ENCODE data around the gene DDX20.
"Not testable (repeated sequence)": the region's sequence is repeated elsewhere in the genome, so short reads cannot be mapped to it uniquely, and the experiment has no call there.

The DDX20 gene

DNA sequence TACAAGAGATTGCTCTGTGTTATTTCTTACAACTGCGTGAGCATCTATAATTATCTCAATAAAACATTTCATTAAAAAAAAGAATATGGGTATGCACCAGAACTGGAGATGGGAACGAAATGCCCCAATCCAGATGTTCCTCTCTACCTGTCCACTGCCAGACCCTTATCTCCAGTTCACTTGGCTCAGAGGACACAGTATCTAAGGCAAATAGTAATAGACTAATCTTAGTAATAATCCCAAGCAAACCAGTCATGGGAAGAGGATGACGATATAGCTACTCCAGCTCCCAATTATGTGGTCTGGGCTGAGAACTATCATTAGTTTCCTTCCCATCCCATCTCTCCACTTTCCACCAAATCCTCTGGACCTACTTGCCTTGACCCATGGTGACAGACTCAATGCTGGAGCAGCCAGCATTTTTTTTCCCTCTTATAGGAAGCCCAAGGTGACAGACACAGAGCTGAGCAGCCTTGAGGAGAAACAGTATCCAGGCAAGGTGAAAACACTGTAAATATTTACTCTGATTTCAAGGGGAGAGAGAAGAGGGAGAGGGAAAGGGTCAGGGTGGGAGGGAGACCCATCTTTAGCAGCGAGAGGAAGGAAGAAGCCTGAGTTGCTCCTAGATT, 28.7 kb downstream of the DDX20 start:
- H3K4me3 Mint-ChIP-seq = no peak overlapping the region
- H3K4me1 Mint-ChIP-seq (ENCODE audit: low read depth) = no peaks in the 10 kb centered on the region

DNA sequence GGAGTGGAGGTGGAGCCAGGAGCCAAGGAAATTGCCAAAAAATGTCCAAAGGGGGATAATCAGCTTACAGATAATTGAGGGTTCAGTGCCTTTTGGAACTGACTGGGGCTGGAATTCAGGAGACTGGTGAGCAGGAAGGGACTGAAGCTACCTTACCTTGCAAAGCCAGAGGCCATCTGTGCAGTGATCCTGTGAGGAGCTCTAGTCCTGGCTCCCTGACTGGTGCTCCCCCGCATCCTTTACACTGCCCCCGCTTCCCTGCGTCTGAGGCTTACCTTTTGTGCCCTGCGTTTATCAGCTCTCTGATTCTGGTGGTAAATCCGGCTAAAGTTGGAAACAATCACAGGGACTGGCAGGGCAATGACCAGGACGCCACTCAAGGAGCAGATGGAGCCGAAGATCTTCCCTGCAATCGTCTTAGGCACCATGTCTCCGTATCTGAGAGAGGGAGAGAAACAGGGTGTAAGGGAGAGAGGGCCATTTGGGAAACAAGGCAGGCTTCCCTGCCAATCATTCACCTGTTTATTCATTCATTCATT, 31.0 kb downstream of the DDX20 start:
- no peaks in the 10 kb centered on the region for H3K27me3 Mint-ChIP-seq
- H3K36me3 Mint-ChIP-seq = peaks cover 5% of the 10 kb centered on the region

More for the DNA sequence above, 28.7 kb downstream of the DDX20 start:
- Mint-ChIP-seq H3K9me3 (ENCODE audit: low read depth) (no peaks in the 10 kb centered on the region), H3K27ac (no peak overlapping the region), H3K36me3 (peaks cover 5% of the 10 kb centered on the region), H3K27me3 (peaks cover 2% of the 10 kb centered on the region)

DNA sequence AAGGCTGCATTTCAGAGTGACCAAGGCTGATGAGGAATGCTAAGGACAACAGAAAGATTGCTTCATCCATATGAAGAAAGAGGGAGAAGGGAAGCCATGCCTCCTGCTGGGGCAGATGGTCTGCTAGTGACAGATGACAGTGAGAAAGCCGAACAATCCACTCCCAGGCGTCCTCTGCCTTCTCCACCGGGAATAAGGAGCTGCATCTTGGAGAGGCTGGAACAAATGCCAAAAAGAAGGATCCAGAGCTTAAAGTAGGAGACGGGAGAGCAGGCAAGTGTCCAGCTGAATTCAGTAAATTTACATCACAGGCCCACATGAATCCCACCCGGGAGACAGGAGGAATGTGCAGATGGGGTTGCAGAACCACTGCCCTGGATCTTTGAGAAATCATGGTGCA, 33.4 kb downstream of the DDX20 start:
- no peaks in the 10 kb centered on the region for H3K4me1 Mint-ChIP-seq (ENCODE audit: low read depth)
- no peaks in the 10 kb centered on the region for H3K36me3 Mint-ChIP-seq
- peaks cover 3% of the 10 kb centered on the region for H3K27me3 Mint-ChIP-seq
- no peak overlapping the region for H3K4me3 Mint-ChIP-seq
- H3K27ac Mint-ChIP-seq = no peak overlapping the region
- H3K9me3 Mint-ChIP-seq (ENCODE audit: low read depth) = no peaks in the 10 kb centered on the region

More for the DNA sequence above, 31.0 kb downstream of the DDX20 start:
- no peak overlapping the region for H3K4me3 Mint-ChIP-seq
- no peak overlapping the region for H3K27ac Mint-ChIP-seq
- H3K9me3 Mint-ChIP-seq (ENCODE audit: low read depth) = no peaks in the 10 kb centered on the region
- no peaks in the 10 kb centered on the region for H3K4me1 Mint-ChIP-seq (ENCODE audit: low read depth)

DNA sequence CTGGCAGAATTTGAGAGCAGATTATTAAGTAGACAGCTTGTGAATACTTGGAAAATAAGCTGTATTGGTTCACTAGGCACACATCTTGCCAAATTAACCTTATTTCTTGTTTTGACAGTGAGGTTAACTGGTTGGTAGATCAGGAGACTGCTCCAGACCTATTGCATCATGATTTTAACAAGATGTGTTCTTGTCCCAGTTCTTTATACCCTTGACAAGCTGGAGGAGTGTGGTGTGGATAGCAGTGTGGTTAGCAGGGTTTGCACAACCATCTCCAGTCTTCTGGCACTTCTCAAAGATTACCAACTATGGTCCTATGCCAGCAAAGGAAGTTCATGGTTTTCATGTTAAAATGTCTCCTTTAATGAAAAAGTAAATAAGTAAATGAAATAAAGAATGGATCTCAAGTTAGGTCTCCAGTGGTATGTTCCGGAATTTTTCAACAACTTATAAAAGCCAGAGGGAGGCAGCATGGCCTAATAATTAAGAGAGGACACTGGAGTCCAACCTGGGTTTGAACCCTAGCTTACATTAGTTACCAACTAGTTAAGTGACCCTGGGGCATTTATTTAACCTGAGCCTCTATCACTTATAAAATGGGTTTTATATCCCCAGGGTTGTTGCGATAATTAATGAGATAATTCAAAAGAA, 34.1 kb downstream of the DDX20 start:
- no peaks in the 10 kb centered on the region for H3K9me3 Mint-ChIP-seq (ENCODE audit: low read depth)
- H3K27ac Mint-ChIP-seq = no peak overlapping the region
- no peak overlapping the region for H3K4me3 Mint-ChIP-seq
- peaks cover 3% of the 10 kb centered on the region for H3K27me3 Mint-ChIP-seq
- H3K36me3 Mint-ChIP-seq = no peaks in the 10 kb centered on the region
- no peaks in the 10 kb centered on the region for H3K4me1 Mint-ChIP-seq (ENCODE audit: low read depth)

DNA sequence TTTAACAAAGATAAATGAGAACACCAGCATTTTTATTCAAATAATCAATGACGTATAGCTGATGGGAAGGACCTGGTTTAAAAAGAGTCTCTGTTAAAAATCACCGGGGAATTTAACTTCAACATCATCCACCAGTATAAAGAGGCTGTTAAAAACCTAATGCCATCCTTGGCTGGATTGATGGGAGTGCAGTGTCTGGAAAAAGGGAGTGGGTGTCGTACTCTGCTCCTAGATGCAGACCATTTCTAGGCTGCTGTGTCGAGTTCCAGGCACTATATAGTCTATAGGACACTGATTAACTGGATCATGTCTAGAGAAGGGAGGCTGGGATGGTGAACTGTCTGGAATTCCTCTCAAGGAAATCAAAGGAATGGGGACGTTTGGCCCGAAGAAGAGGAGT, 36.1 kb downstream of the DDX20 start:
- Mint-ChIP-seq H3K4me3 (no peak overlapping the region), H3K4me1 (ENCODE audit: low read depth) (no peaks in the 10 kb centered on the region), H3K27ac (no peak overlapping the region), H3K36me3 (no peaks in the 10 kb centered on the region), H3K27me3 (peaks cover 3% of the 10 kb centered on the region), H3K9me3 (ENCODE audit: low read depth) (no peaks in the 10 kb centered on the region)

DNA sequence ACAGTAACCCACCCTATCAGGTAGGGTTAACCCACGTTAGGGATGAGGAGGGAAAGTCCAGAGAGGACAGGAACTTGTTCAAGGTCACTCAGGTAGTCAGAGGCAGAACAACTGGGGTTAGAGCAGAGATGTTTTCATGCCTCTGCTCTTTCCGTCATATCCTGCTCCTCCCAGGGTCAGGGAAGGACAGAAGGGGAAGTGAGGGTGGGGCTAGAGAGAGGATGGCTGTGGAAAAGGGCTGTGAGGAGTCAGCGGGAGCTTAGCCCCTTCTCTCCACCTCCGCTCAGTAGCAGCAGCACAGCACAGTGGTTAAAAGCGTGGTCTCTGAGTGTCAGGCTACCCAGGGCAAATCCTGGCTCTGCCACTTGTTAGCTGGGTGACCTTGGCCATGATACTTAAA, 36.5 kb downstream of the DDX20 start:
- peaks cover 3% of the 10 kb centered on the region for H3K27me3 Mint-ChIP-seq
- no peaks in the 10 kb centered on the region for H3K36me3 Mint-ChIP-seq
- no peak overlapping the region for H3K4me3 Mint-ChIP-seq
- no peaks in the 10 kb centered on the region for H3K4me1 Mint-ChIP-seq (ENCODE audit: low read depth)
- no peak overlapping the region for H3K27ac Mint-ChIP-seq
- H3K9me3 Mint-ChIP-seq (ENCODE audit: low read depth) = no peaks in the 10 kb centered on the region

DNA sequence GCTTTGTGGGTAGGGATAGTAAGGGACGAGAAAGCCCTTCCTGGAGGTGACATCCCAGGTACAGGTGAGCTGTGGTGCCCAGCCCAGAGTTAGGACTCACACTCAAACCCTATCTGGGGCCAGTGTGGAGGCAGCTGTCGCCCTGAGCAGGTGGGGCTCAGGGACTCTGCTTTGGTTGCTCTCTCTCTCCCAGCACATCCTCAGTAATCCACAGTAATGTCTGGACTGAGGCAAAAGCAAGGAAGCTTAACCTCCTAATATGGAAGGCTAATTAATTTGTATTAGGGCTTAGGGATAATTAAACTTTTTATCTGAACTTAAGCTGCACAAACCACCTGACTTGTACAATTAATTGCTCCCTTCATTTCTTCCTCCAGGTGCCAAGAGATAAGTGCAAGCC, 38.2 kb downstream of the DDX20 start:
- peaks cover 3% of the 10 kb centered on the region for H3K27me3 Mint-ChIP-seq
- no peak overlapping the region for H3K4me3 Mint-ChIP-seq
- no peaks in the 10 kb centered on the region for H3K9me3 Mint-ChIP-seq (ENCODE audit: low read depth)
- no peaks in the 10 kb centered on the region for H3K4me1 Mint-ChIP-seq (ENCODE audit: low read depth)
- H3K36me3 Mint-ChIP-seq = no peaks in the 10 kb centered on the region
- H3K27ac Mint-ChIP-seq = no peak overlapping the region

DNA sequence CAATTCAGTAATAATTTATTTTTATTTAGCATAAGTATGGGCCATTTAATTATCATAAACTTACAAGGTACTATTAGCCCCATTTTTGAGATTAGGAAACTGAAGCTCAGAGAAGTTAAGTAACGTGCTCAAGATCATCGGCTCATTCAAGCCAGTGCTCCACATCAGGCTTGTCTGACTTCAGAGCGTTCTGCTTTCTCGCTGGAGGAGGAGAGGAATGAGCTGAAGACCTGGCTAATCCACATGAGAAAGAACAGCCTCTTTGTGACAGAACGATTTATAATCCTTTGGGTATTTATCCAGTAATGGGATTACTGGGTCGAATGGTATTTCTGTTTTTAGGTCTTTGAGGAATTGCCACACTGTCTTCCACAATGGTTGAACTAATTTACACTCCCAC, 39.7 kb downstream of the DDX20 start:
- no peaks in the 10 kb centered on the region for H3K4me1 Mint-ChIP-seq (ENCODE audit: low read depth)
- no peak overlapping the region for H3K4me3 Mint-ChIP-seq
- no peak overlapping the region for H3K27ac Mint-ChIP-seq
- no peaks in the 10 kb centered on the region for H3K36me3 Mint-ChIP-seq
- H3K9me3 Mint-ChIP-seq (ENCODE audit: low read depth) = no peaks in the 10 kb centered on the region
- peaks cover 3% of the 10 kb centered on the region for H3K27me3 Mint-ChIP-seq

DNA sequence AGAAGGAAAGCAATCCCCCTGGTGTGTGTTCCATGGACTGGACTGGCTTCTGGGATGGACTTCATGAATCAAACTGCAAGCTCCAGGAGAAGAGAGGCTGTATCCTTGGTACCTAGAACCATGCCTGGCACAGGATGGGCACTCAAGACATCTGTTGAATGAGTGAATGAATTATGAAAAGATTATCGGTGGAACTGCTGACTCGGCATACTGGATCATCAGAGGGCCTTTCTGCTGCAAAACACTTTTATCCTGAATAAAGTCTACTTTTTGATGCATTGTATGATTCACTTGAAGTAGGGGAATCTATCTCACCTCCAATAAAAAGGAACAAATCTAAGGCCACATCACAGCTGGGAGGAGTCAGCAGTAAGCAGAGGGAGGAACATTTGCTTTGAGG, 42.9 kb downstream of the DDX20 start:
- no peaks in the 10 kb centered on the region for H3K9me3 Mint-ChIP-seq (ENCODE audit: low read depth)
- H3K4me3 Mint-ChIP-seq = no peak overlapping the region
- no peak overlapping the region for H3K27ac Mint-ChIP-seq
- H3K4me1 Mint-ChIP-seq (ENCODE audit: low read depth) = no peaks in the 10 kb centered on the region
- H3K36me3 Mint-ChIP-seq = no peaks in the 10 kb centered on the region
- H3K27me3 Mint-ChIP-seq = no peaks in the 10 kb centered on the region

DNA sequence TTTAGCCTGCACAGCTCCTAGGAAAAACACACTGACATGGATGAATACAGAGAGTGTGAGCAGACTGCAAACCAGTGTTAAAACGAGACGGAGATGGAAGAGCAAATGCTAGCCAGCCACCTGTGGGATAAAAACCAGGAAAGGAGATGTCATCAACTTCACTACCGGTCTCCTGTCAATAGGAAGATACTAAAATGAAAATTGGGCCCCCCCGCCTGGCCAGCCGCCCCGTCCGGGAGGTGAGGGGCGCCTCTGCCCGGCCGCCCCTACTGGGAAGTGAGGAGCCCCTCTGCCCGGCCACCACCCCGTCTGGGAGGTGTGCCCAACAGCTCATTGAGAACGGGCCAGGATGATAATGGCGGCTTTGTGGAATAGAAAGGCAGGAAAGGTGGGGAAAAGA, 44.0 kb downstream of the DDX20 start:
- H3K27me3 Mint-ChIP-seq; H3K9me3 Mint-ChIP-seq (ENCODE audit: low read depth); H3K27ac Mint-ChIP-seq; H3K4me3 Mint-ChIP-seq; H3K36me3 Mint-ChIP-seq; H3K4me1 Mint-ChIP-seq (ENCODE audit: low read depth): not testable (repeated sequence)

DNA sequence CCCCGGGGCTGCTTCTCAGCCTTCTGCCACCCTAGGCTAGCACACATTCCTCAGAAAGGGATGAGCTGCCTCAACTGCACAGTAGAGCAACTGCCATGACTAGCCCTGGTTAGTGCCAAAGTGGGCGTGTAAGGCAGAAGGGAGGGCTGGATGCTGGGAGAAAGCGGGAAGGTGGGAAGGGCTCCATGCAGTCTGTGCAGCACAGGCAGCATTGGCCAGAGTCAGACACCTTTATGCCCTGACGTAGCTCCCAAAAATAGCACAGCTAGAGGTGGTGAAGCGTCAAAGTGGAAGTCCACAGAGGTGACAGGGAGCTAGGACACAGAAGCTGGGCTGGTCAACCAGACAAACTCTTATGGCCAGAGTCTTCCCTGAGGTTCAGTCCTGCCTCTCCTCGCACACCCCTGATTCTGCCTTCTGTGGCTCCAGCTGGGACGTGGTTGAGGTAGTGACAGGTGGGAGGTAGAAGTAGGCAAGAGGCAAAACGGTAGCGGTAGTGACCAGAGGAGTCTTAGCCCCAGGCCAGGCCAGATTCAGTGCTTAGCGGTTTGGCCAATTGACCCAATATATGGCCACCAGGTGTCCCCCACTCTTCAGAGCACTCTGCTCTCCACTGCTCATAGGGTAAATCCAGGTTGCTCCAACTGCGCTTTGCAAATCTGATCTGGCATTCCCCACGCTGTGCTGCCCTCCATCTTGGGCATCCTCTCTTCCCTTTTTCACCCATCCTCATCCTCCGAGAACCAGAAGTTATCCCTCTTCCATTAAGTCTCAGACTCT, 45.6 kb downstream of the DDX20 start:
- Mint-ChIP-seq H3K27me3 (no peaks in the 10 kb centered on the region), H3K4me3 (no peak overlapping the region), H3K4me1 (ENCODE audit: low read depth) (no peaks in the 10 kb centered on the region), H3K36me3 (no peaks in the 10 kb centered on the region), H3K27ac (no peak overlapping the region), H3K9me3 (ENCODE audit: low read depth) (no peaks in the 10 kb centered on the region)

DNA sequence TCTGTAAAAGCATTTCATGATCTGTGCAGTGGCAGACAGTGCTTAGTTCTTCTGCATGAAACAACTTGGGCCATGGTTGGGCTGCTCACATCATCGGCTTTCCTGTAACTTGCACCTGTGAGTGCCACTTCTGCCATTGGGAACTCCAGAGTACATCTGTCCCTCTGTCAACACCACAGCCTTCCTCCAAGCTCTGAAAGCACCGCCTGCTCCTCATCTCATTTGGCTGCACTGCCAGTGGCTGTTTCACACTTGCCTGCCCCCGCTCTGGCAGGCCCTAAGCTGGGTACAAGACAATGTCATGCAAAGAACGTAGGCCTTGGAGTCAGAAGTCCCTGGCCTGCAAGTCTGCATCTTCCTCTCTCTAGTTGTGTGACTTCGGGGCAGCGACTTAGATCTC, 46.4 kb downstream of the DDX20 start:
- Mint-ChIP-seq H3K4me3 (no peak overlapping the region), H3K9me3 (ENCODE audit: low read depth) (no peaks in the 10 kb centered on the region), H3K27me3 (no peaks in the 10 kb centered on the region), H3K27ac (no peak overlapping the region), H3K4me1 (ENCODE audit: low read depth) (no peaks in the 10 kb centered on the region), H3K36me3 (no peaks in the 10 kb centered on the region)

DNA sequence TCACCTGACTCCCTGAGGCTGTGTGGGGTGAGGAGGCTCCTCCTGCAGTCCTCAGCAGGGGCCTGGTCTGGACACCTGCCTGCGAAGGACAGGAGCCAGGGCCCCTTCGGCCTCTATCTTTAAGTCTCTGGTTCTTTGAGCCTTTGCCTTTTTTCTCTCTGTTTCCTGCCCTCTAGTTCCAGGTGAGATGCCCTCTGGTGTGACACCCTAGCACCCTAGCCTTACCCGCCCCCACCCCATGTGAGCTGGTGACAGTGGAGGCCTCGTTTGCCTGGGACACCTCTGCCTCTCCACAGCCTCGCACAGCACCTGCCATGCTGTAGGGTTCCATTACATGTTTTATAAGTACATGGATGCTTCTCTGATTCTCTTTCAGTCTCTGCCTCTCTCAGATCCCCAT, 47.3 kb downstream of the DDX20 start:
- Mint-ChIP-seq H3K36me3 (no peaks in the 10 kb centered on the region), H3K4me1 (ENCODE audit: low read depth) (no peaks in the 10 kb centered on the region), H3K4me3 (no peak overlapping the region), H3K27ac (no peak overlapping the region), H3K9me3 (ENCODE audit: low read depth) (no peaks in the 10 kb centered on the region), H3K27me3 (no peaks in the 10 kb centered on the region)

DNA sequence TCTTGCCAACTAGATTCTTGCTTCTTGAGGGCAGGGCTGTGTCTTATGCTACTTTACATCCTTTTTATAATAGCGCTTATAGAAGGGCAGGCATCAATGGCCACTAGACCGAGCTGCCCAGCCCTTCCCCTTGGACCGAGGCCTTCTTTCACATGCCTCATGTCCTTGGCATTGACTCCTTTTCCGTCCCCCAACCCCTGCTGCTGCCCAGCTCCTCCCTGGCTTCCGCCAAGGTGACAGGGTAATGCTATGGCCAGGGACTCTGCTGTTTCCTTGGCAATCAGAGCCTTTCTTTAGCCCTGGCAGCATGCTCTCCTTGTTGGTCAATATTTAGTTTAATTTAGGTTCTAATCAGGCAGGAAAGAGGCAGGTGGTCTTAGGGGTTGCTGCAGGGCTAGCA, 48.2 kb downstream of the DDX20 start:
- H3K27me3 Mint-ChIP-seq = no peaks in the 10 kb centered on the region

DNA sequence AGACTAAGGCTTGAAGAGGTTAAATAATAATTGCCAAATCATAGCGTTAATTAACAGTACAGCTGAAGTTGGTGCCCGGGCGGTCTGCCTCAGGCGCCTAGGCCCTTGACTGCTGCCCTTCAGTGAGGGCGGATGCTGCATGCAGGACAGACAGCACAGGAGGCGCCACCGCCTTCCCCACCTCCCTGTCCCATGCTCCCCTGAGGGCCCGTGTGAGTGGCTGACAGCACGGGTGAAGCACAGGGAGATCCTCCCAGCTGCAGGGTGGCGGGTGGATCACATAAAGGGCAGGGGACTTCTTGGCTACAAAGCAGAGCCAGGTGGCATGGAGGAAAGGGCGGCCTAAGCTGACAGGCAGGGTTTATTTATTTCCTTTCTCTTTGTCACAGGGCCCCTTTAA, 49.1 kb downstream of the DDX20 start:
- Mint-ChIP-seq H3K4me3 (no peak overlapping the region), H3K36me3 (no peaks in the 10 kb centered on the region), H3K4me1 (ENCODE audit: low read depth) (no peaks in the 10 kb centered on the region), H3K27me3 (no peaks in the 10 kb centered on the region), H3K27ac (no peak overlapping the region), H3K9me3 (ENCODE audit: low read depth) (no peaks in the 10 kb centered on the region)

More for the DNA sequence above, 48.2 kb downstream of the DDX20 start:
- Mint-ChIP-seq H3K4me1 (ENCODE audit: low read depth) (no peaks in the 10 kb centered on the region), H3K9me3 (ENCODE audit: low read depth) (no peaks in the 10 kb centered on the region), H3K27ac (no peak overlapping the region), H3K4me3 (no peak overlapping the region), H3K36me3 (no peaks in the 10 kb centered on the region)

Data from activated naive CD8-positive, alpha-beta T cell (primary cell).